Endothelial cell (in vitro differentiated cells): Measurements from ENCODE around the gene SAMD4A. TPM values are rescaled to one million over a fixed set of nuclear protein-coding genes. Genes with fewer than 3 reads are reported as not detected.

Source experiments
- DNase-seq: peaks from one replicate; pipeline ENCODE4 v3.0.0; 2021; ENCODE audit warnings: low spot score
- H3K27ac Mint-ChIP-seq: one replicate; pipeline ENCODE4 v1.8.0; 2021; ENCODE audit warnings: mixed read lengths, inconsistent platforms; ENCODE audit not compliant: unreplicated experiment
- H3K27me3 Mint-ChIP-seq: one replicate; pipeline ENCODE4 v1.8.0; 2021; ENCODE audit warnings: mild to moderate bottlenecking, moderate library complexity, mixed read lengths, inconsistent platforms; ENCODE audit not compliant: unreplicated experiment
- H3K36me3 Mint-ChIP-seq: one replicate; pipeline ENCODE4 v1.8.0; 2021; ENCODE audit warnings: mild to moderate bottlenecking, low read depth, mixed read lengths, inconsistent platforms; ENCODE audit not compliant: unreplicated experiment
- H3K4me1 Mint-ChIP-seq: one replicate; pipeline ENCODE4 v1.8.0; 2021; ENCODE audit warnings: mild to moderate bottlenecking, mixed read lengths, inconsistent platforms; ENCODE audit not compliant: unreplicated experiment
- H3K4me3 Mint-ChIP-seq: one replicate; pipeline ENCODE4 v1.8.0; 2021; ENCODE audit warnings: mild to moderate bottlenecking, mixed read lengths, inconsistent platforms; ENCODE audit not compliant: unreplicated experiment
- H3K9me3 Mint-ChIP-seq: one replicate; pipeline ENCODE4 v1.8.0; 2021; ENCODE audit warnings: mixed read lengths, inconsistent platforms; ENCODE audit not compliant: unreplicated experiment
- CTCF ChIP-seq: fragments of 200-600 bp; sonication (generic); IDR thresholded peaks from one replicate; pipeline ENCODE4 v1.5.0; 2021; ENCODE audit warnings: antibody characterized with exemption; ENCODE audit not compliant: unreplicated experiment
- total RNA-seq: library from RNA; stranded (reverse); fragmentation: NEBNext Ultra II Directional; extraction: Animal tissue kit (Norgen Biotek cat#: 25700); gene quantifications from one replicate; pipeline ENCODE4 v1.2.1, GENCODE V29; 2021; ENCODE audit not compliant: unreplicated experiment

SAMD4A gene
- total RNA-seq, 1 donor from 2014 or later = 9.2 TPM

- Mint-ChIP-seq H3K27ac (no peak overlapping the region), H3K9me3 (no peaks in the 10 kb centered on the region), H3K4me3 (no peak overlapping the region), H3K4me1 (no peaks in the 10 kb centered on the region), H3K36me3 (peaks cover 4% of the 10 kb centered on the region), H3K27me3 (no peaks in the 10 kb centered on the region)
- no peak for DNase-seq
- no peak for TF ChIP-seq CTCF
Measured at GRCh38 chr14:54577494-54577893, 10.6 kb downstream of the SAMD4A start.

GRCh38 chr14:54577977-54578376 lies 11.0 kb downstream of the SAMD4A start:
- Mint-ChIP-seq H3K27me3 (no peaks in the 10 kb centered on the region), H3K36me3 (peaks cover 4% of the 10 kb centered on the region), H3K4me1 (no peaks in the 10 kb centered on the region), H3K4me3 (no peak overlapping the region), H3K9me3 (no peaks in the 10 kb centered on the region), H3K27ac (no peak overlapping the region)
- DNase-seq = no peak
- TF ChIP-seq CTCF = no peak

GRCh38 chr14:54579621-54580020 lies 12.7 kb downstream of the SAMD4A start:
- Mint-ChIP-seq H3K9me3 (no peaks in the 10 kb centered on the region), H3K4me3 (no peak overlapping the region), H3K36me3 (peaks cover 4% of the 10 kb centered on the region), H3K4me1 (no peaks in the 10 kb centered on the region), H3K27ac (no peak overlapping the region), H3K27me3 (no peaks in the 10 kb centered on the region)
- no peak for TF ChIP-seq CTCF
- no peak for DNase-seq

- H3K4me1 Mint-ChIP-seq = no peaks in the 10 kb centered on the region
- H3K4me3 Mint-ChIP-seq = no peak overlapping the region
Measured at GRCh38 chr14:54580933-54581332, 14.0 kb downstream of the SAMD4A start.

GRCh38 chr14:54582334-54582733 lies 15.4 kb downstream of the SAMD4A start:
- H3K36me3 Mint-ChIP-seq = no peaks in the 10 kb centered on the region
- DNase-seq = no peak
- H3K9me3 Mint-ChIP-seq = no peaks in the 10 kb centered on the region
- no peak overlapping the region for H3K4me3 Mint-ChIP-seq
- no peak overlapping the region for H3K27ac Mint-ChIP-seq
- no peaks in the 10 kb centered on the region for H3K4me1 Mint-ChIP-seq
- no peaks in the 10 kb centered on the region for H3K27me3 Mint-ChIP-seq
- TF ChIP-seq CTCF = no peak

More at GRCh38 chr14:54580933-54581332, 14.0 kb downstream of the SAMD4A start:
- no peak for DNase-seq
- H3K36me3 Mint-ChIP-seq = peaks cover 4% of the 10 kb centered on the region
- H3K27ac Mint-ChIP-seq = no peak overlapping the region
- TF ChIP-seq CTCF = no peak
- H3K9me3 Mint-ChIP-seq = no peaks in the 10 kb centered on the region
- no peaks in the 10 kb centered on the region for H3K27me3 Mint-ChIP-seq
